ENCODE measurements around the gene JADE2. TPM values are rescaled to one million over a fixed set of nuclear protein-coding genes. Genes with fewer than 3 reads are reported as not detected.

Gene JADE2
- total and polyA plus RNA-seq, 2 of the 8 experiments (the other 6 are each of a cell fraction or from before 2014, with no cell fraction given): 19.2 to 55.8 TPM

- no peak for TF ChIP-seq EP300 (IDR thresholded peaks at IDR 0.05; ENCODE audit: borderline replicate concordance in 1 of 2, low read depth in 2 of 2, low read length in 2 of 2)
- no peak for TF ChIP-seq RBBP5 (IDR thresholded peaks at IDR 0.05; ENCODE audit: borderline replicate concordance, low read depth, low read length)
- no peak for TF ChIP-seq CBX8 (IDR thresholded peaks at IDR 0.05; ENCODE audit: borderline replicate concordance, low read depth, low read length)
- TF ChIP-seq POLR2A (IDR thresholded peaks at IDR 0.05; ENCODE audit: control extremely low read depth in 1 of 2, low read depth in 2 of 2, low read length in 2 of 2): no peak
Observed at GRCh38 chr5:134568337-134568700, 42.8 kb downstream of the JADE2 start (continued).

Data from H1 (cell line).